OCI-LY7 (cell line): ENCODE data around the gene COL18A1. TPM values are rescaled to one million over a fixed set of nuclear protein-coding genes. Genes with fewer than 3 reads are reported as not detected.

Experiments used
- BruUV-seq: library from RNA; stranded (reverse); fragments of 400-500 nt; replicated peaks from 2 replicates; lab custom pipeline; 2021; lab: Mats Ljungman, UMichigan
- CTCF ChIA-PET: fragments of 300-600 bp; sonication (Branson Sonifier 250); formaldehyde crosslinking; loops from one replicate; lab custom pipeline; 2022; ENCODE audit warnings: antibody characterized with exemption; ENCODE audit not compliant: unreplicated experiment; lab: Charles Lee
- POLR2A ChIA-PET: fragments of 300-600 bp; sonication (Branson Sonifier 250); formaldehyde crosslinking; loops from one replicate; lab custom pipeline; 2022; ENCODE audit warnings: antibody characterized with exemption; lab: Charles Lee
- DNase-seq: peaks from one replicate; pipeline ENCODE4 v3.0.0-alpha.2; 2015; ENCODE audit warnings: low spot score
- H2AFZ ChIP-seq: fragments of 200-600 bp; sonication (generic), shearing (Covaris generic); 2 replicates; pipeline ENCODE4 v1.6.1; 2014; ENCODE audit warnings: mild to moderate bottlenecking, antibody characterized with exemption, low read length, moderate library complexity
- H3K27ac ChIP-seq: fragments of 200-600 bp; sonication (generic); 2 replicates; pipeline ENCODE4 v1.5.1; 2014; ENCODE audit warnings: mixed run types, low read depth, mild to moderate bottlenecking, moderate library complexity, low read length, inconsistent platforms; ENCODE audit not compliant: poor library complexity, severe bottlenecking
- H3K36me3 ChIP-seq: fragments of 200-600 bp; sonication (generic); 2 replicates; pipeline ENCODE4 v1.6.1; 2014; ENCODE audit warnings: mild to moderate bottlenecking, antibody characterized with exemption, low read length, moderate library complexity, mixed read lengths; ENCODE audit not compliant: insufficient read depth
- H3K4me1 ChIP-seq: fragments of 200-600 bp; sonication (generic); 2 replicates; pipeline ENCODE4 v1.5.1; 2014; ENCODE audit warnings: mild to moderate bottlenecking, low read length; ENCODE audit not compliant: insufficient read depth, poor library complexity, severe bottlenecking
- H3K4me2 ChIP-seq: fragments of 200-600 bp; sonication (generic); 2 replicates; pipeline ENCODE4 v1.6.1; 2014; ENCODE audit warnings: mild to moderate bottlenecking, low read length
- H3K4me3 ChIP-seq: fragments of 200-600 bp; sonication (generic); 2 replicates; pipeline ENCODE4 v1.5.1; 2014; ENCODE audit warnings: mild to moderate bottlenecking, low read depth, low read length; ENCODE audit not compliant: poor library complexity, severe bottlenecking
- H3K79me2 ChIP-seq: fragments of 200-600 bp; sonication (generic); 2 replicates; pipeline ENCODE4 v1.6.1; 2016; ENCODE audit warnings: low read depth, mild to moderate bottlenecking, low read length, moderate library complexity, mixed read lengths; ENCODE audit not compliant: insufficient read depth
- H3K9me2 ChIP-seq: fragments of 200-600 bp; sonication (generic); 2 replicates; pipeline ENCODE4 v1.6.1; 2016; ENCODE audit warnings: mild to moderate bottlenecking, low read length, mixed read lengths; ENCODE audit not compliant: insufficient read depth
- H3K9me3 ChIP-seq: fragments of 200-600 bp; sonication (generic); 2 replicates; pipeline ENCODE4 v1.6.1; 2014; ENCODE audit warnings: mild to moderate bottlenecking, mixed run types, low read length, mixed read lengths
- H4K20me1 ChIP-seq: fragments of 200-600 bp; sonication (generic); 2 replicates; pipeline ENCODE4 v1.6.1; 2014; ENCODE audit warnings: mild to moderate bottlenecking, antibody characterized with exemption, low read length, moderate library complexity, mixed read lengths; ENCODE audit not compliant: insufficient read depth
- CTCF ChIP-seq: fragments of 200-600 bp; sonication (generic); conservative IDR thresholded peaks from 2 replicates; pipeline ENCODE4 v1.5.1; 2014; ENCODE audit warnings: mild to moderate bottlenecking, antibody characterized with exemption, low read length, moderate library complexity, mixed read lengths
- EZH2phosphoT487 ChIP-seq: fragments of 200-600 bp; sonication (generic); IDR thresholded peaks from 2 replicates; pipeline ENCODE4 v1.6.1; 2018; ENCODE audit warnings: low read depth, borderline replicate concordance, mild to moderate bottlenecking, mixed run types, antibody characterized with exemption, low read length, moderate library complexity, mixed read lengths
- intact Hi-C: fragments of 100-400 bp; cut with micrococcal nuclease; formaldehyde crosslinking; loops from one replicate; pipeline ENCODE4 v1.10.0; 2022; ENCODE audit not compliant: unreplicated experiment
- total RNA-seq, 2 experiments: library from RNA; depleted of rRNA in 1 of 2; stranded (reverse); fragments of >200 nt in 1 of 2; shearing (Covaris generic) in 1 of 2; gene quantifications; 2 replicates each; pipeline ENCODE4 v1.2.3, GENCODE V29; 2014 to 2022

Gene COL18A1
- total RNA-seq, 2 experiments from 2014 or later: 0.23 to 7.4 TPM

GRCh38 chr21:45506241-45506817 is 101.4 kb downstream of the COL18A1 start:
- Histone ChIP-seq H3K36me3 (no peaks in the 10 kb centered on the region), H3K4me2 (no peak overlapping the region), H3K4me3 (no peak overlapping the region), H4K20me1 (no peaks in the 10 kb centered on the region), H3K79me2 (no peaks in the 10 kb centered on the region), H3K9me2 (no peaks in the 10 kb centered on the region), H2AFZ (no peak overlapping the region), H3K4me1 (no peaks in the 10 kb centered on the region), H3K27ac (no peak overlapping the region), H3K9me3 (no peaks in the 10 kb centered on the region)
- ChIA-PET POLR2A (no interaction called here), CTCF (no interaction called here)
- DNase-seq: no peak
- no TSS peak for BruUV-seq
- no peak for TF ChIP-seq EZH2phosphoT487
- no peak for TF ChIP-seq CTCF
- intact Hi-C loops: no loop called here

- intact Hi-C loops: no loop called here
- Histone ChIP-seq H3K79me2 (no peaks in the 10 kb centered on the region), H3K9me3 (no peaks in the 10 kb centered on the region), H3K27ac (no peak overlapping the region), H3K4me3 (no peak overlapping the region), H2AFZ (no peak overlapping the region), H3K9me2 (no peaks in the 10 kb centered on the region), H3K4me2 (no peak overlapping the region), H4K20me1 (no peaks in the 10 kb centered on the region), H3K36me3 (no peaks in the 10 kb centered on the region), H3K4me1 (no peaks in the 10 kb centered on the region)
- DNase-seq: no peak
- ChIA-PET CTCF (no interaction called here), POLR2A (no interaction called here)
- no TSS peak for BruUV-seq
- TF ChIP-seq EZH2phosphoT487 (no peak), CTCF (no peak)
Observed at GRCh38 chr21:45506836-45507522, 102.0 kb downstream of the COL18A1 start.

GRCh38 chr21:45507523-45507875 is 102.5 kb downstream of the COL18A1 start:
- H4K20me1 ChIP-seq: no peaks in the 10 kb centered on the region
- no peak for DNase-seq
- no peak overlapping the region for H2AFZ ChIP-seq
- no peaks in the 10 kb centered on the region for H3K9me2 ChIP-seq
- no peaks in the 10 kb centered on the region for H3K4me1 ChIP-seq
- POLR2A ChIA-PET: no interaction called here
- H3K79me2 ChIP-seq: no peaks in the 10 kb centered on the region
- H3K4me2 ChIP-seq: no peak overlapping the region
- no peak overlapping the region for H3K4me3 ChIP-seq
- H3K36me3 ChIP-seq: no peaks in the 10 kb centered on the region
- no peaks in the 10 kb centered on the region for H3K9me3 ChIP-seq
- no peak for TF ChIP-seq EZH2phosphoT487
- TF ChIP-seq CTCF: no peak
- CTCF ChIA-PET: no interaction called here
- BruUV-seq: no TSS peak
- no peak overlapping the region for H3K27ac ChIP-seq
- intact Hi-C loops: no loop called here
